Measurements from ENCODE around the gene SLC6A3.

- TF ChIP-seq POLR2A (IDR thresholded peaks at IDR 0.05; ENCODE audit: low read length) (no peak), GATA1 (IDR thresholded peaks at IDR 0.05; ENCODE audit: low read depth, low read length) (no peak)
Measured at GRCh38 chr5:1483064-1483463, 37.8 kb upstream of the SLC6A3 start.
